ENCODE measurements around the gene FBXW10.
"Not testable (repeated sequence)": the region's sequence is repeated elsewhere in the genome, so short reads cannot be mapped to it uniquely, and the experiment has no call there.

FBXW10 gene

DNA sequence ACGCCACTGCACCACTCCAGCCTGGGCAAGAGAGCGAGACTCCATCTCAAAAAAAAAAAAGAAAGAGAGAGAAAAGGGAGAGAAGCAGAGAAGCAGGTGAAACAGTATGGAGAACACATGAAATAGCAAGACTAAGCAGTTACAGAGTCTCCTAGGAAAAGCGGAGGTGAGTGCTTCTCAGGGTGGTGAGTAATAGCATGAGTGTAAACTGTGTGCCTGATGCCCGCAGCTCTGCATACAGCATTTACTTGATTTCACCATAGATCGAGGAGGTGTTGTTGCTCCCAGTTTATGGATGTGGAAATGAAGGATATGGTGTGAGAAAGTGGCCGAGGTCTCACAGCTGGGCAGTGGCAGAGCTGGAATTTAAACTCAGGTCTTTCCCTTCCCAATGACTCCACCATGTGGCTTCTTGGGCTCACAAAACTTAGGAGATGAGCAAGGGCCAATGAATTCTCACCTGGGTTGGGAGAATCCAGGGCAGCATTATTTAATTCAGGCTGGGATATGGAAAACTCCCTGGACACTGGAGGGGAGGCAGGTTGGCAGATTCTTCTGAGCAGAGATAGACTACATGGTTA is 10.1 kb downstream of the FBXW10 start:
- DNase-seq, result not testable (repeated sequence)

GRCh38 chr17:18755969-18756368 is 12.1 kb downstream of the FBXW10 start:
- not testable (repeated sequence) for DNase-seq

DNA sequence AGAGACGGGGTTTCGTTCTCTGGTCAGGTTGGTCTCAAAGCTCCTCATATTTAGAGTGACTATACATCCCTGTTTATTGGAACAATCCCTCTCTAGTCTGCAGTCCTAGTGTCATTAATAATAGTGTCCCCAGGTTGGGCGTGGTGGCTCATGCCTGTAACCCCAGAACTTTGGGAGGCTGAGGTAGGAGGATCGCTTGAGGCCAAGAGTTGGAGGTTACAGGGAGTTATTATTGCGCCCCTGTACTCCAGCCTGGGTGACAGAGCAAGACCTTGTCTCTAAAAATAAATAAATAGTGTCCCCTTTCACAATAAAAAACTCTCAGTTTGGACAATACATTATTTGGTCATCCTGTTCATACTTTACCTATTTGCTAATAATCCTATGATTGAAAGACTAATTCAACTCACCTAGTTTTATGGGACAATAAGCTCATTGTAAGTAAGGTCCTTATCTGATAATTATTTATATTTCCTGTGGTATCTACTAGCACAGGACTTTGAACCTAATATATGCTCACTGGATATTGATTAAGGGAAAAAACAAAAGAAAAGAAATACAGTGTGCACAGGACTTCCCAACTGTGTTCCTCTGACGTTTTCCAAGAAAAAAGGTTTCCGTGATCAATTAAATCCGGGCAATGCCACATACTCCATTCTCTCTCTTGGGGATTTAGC is 13.7 kb downstream of the FBXW10 start:
- not testable (repeated sequence) for DNase-seq

DNA sequence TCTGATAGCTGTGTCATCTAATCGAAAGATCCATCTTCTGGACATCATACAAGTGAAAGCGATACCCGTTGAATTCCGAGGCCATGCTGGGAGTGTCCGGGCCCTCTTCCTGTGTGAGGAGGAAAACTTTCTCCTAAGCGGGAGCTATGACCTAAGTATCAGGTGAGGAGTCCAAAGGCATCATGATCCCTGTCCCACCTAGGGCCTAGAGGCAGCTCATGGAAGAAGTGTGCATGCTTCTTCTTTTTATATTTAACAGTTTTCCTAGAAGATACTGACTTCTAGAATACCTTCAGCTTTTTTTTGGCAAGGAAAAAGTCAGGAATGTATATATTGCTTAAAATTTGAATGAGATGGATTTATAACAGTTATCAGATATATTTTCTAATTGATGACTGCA is 14.5 kb downstream of the FBXW10 start:
- not testable (repeated sequence) for DNase-seq

DNA sequence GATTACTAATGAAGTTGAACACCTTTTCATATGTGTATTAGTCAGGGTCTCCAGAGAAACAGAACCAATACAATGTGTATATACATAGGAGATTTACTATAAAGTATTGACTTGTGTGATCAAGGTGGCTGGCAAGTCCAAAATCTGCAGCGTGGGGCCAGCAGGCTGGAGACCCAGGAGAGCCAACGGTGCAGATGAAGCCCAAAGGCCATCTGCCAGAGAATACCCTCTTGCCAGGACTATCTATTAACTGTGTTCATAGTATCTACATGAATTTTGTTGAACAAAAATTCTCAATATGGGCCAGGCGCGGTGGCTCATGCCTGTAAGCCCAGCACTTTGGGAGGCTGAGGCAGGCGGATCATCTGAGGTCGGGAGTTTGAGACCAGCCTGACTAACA is 16.4 kb downstream of the FBXW10 start:
- DNase-seq, result not testable (repeated sequence)

GRCh38 chr17:18770572-18770971 is 26.7 kb downstream of the FBXW10 start:
- not testable (repeated sequence) for DNase-seq

DNA sequence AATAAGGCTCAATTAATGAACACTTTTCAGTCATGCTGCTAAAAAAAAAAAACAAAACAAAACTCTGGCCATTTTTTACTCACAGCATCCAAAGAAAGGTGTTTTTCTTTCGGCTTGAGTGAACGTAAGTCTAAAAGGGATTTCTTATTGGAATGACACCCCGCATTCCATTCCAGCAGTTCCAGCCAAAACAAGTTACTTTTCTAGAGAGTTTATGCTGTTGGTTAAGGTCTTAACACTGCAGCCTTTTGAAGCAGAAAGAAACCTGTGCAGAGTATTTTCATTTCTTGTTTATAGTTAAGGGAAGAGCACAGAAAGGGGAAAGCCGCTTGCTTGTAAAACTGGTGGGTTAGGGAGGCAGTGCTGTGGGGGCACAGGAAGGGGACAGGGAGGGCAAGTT is 27.2 kb downstream of the FBXW10 start:
- DNase-seq, result not testable (repeated sequence)

DNA sequence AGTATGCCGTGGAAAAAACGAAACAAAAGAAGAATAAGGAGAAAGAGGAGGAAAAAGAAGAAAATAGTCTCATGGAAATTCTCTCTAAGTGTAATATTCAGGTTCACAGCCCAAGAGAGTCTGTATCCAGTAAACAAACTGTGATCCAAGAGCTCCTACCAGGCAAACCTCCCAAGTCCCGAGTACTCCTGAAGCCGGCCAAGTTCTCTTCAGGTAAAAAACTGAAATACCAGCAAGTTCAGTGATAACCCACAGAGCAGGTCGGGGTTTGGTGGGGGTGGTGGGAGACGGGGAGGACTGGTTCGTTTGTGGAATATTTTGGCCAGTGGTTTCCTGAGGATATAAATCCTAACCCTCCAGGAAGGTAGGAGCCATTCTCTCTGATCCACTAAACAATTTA is 28.6 kb downstream of the FBXW10 start:
- DNase-seq, result no peak

- peak; percentile 95 for DNase-seq
Measured at GRCh38 chr17:18780991-18781718, 37.3 kb downstream of the FBXW10 start, which contains the start of gene TVP23B. TVP23B (plus strand) TSS chr17:18781183; CDS start chr17:18781294, 111 bp downstream.

- not testable (repeated sequence) for DNase-seq
Measured at GRCh38 chr17:18781805-18782204, 38.0 kb downstream of the FBXW10 start.

GRCh38 chr17:18785933-18786332 is 42.1 kb downstream of the FBXW10 start:
- not testable (repeated sequence) for DNase-seq

- DNase-seq, result not testable (repeated sequence)
Measured at GRCh38 chr17:18786890-18787289, 43.0 kb downstream of the FBXW10 start.

- not testable (repeated sequence) for DNase-seq
Measured at GRCh38 chr17:18791402-18791801, 47.5 kb downstream of the FBXW10 start.

GRCh38 chr17:18794841-18795240 is 51.0 kb downstream of the FBXW10 start:
- peak; percentile 29 for DNase-seq

DNA sequence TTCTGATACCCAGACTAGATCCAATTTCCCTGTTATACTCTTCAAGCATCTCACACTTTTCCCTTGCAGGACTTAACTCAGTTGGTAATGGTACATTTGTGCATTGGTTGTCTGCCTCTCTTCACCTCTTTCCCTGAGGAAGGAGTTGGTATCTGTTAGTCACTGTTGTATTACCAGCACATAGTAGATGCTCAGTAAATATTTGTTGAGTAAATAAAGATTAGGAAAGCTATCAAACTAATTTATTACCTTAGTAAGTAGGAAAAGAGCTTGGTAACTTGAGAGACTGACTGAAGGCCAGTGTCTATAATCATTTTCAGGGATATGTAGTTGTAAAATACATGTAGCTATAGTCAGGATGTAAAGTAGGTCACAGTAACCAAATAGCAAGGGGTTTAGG is 53.0 kb downstream of the FBXW10 start:
- DNase-seq, result not testable (repeated sequence)

GRCh38 chr17:18803458-18804245 is 59.8 kb downstream of the FBXW10 start:
- DNase-seq, result not testable (repeated sequence)

- DNase-seq, result not testable (repeated sequence)
Measured at GRCh38 chr17:18815924-18816323, 72.1 kb downstream of the FBXW10 start.

DNA sequence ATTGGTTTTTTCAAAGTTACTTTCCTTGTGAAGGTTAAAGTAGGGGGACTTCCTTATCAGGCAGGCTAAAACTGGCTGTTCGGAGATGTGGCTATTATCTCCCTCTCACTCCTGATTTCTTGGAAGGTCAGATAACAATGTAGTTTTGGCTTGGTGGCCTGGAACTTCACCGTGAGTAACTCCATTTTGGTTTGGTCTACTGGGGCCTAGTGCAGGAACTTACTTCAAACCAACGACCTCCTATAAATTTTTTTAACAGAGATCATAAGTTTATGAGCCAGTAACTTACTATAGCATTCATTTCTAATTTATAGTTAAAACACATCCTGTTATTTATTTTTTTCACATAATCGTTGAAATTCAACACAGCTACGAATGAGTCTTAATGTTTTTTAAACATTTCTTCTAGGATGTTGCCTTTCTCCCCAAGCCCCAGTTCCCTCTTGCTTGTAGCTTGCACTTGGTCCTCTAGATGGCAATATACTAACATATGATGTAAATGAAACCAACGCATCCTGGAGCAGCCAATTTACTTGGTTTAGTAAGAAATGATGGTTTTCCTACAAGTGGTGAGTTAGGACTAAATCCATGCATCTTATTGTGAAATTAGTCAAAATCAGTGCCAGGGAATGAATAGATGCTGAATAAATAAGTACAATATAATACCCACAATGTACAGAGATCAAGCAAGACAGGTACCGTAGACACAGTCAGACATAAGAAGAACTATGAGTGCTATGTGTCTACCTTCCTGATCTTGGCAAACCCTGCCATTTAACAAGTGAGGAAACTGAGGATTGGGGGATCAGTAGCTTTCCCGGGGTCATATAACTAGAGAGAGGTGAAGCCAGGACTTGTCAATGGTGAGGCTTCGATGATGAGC is 72.9 kb downstream of the FBXW10 start:
- DNase-seq, result peak; percentile 70

DNA sequence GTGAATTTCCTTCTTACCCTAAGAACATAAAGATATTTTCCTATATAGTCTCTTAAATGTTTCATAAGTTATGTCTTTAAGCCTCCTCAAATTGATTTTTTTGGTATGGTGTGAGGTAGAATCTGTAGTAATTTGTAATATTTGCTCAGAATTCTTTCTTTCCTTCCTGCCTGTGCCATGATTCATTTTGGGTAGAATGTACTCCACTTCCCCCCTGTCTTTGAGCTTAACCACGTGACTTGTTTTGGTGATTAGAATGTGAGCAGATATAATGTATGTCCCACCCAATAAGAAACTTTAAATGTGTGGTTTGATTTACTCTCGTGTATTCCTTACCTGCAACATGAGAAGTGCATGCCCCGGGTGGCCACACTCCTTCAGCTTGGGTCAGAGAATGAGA is 77.6 kb downstream of the FBXW10 start:
- peak; percentile 4 for DNase-seq

DNA sequence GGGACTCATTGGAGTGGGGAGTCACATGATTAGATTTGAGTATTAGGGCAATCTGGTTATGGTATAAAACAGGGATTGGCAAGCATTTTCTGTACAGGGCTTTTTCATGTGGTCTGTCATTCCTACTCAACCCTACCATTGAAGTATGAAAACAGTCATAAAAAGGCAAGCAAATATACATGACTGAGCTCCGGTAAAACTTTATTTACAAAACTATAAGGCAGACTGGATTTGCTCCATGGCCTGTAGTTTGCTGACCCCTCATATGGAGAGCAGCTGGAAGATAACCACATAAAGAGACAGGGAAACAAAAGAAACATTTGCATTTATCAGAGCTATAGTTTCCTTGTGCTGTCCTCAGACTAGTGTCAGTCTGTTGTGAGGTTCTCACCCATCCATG is 83.8 kb downstream of the FBXW10 start:
- DNase-seq, result not testable (repeated sequence)

Data from fibroblast of skin of right quadriceps (primary cell).